SJCRH30 (cell line): ENCODE measurements around the gene SGMS1. TPM values are rescaled to one million over a fixed set of nuclear protein-coding genes. Genes with fewer than 3 reads are reported as not detected.

Experiments used
- DNase-seq, 2 experiments: peaks; one replicate each; pipeline ENCODE4 v3.0.0-alpha.2; 2015 to 2020
- H3K27ac ChIP-seq: fragments of 250-450 bp; sonication (Bioruptor Pico); 2 replicates; pipeline ENCODE4 v1.5.1; 2020; ENCODE audit warnings: mild to moderate bottlenecking, moderate library complexity
- H3K27me3 ChIP-seq: fragments of 250-450 bp; sonication (Bioruptor Pico); 2 replicates; pipeline ENCODE4 v1.5.1; 2020; ENCODE audit warnings: mild to moderate bottlenecking, moderate library complexity
- H3K36me3 ChIP-seq: fragments of 250-450 bp; sonication (Bioruptor Pico); 2 replicates; pipeline ENCODE4 v1.5.1; 2020; ENCODE audit warnings: mild to moderate bottlenecking, moderate library complexity
- H3K4me1 ChIP-seq: fragments of 250-450 bp; sonication (Bioruptor Pico); 2 replicates; pipeline ENCODE4 v1.5.1; 2020; ENCODE audit warnings: mild to moderate bottlenecking, moderate library complexity
- H3K4me3 ChIP-seq: fragments of 250-450 bp; sonication (Bioruptor Pico); 2 replicates; pipeline ENCODE4 v1.5.1; 2020; ENCODE audit warnings: mild to moderate bottlenecking, moderate library complexity
- H3K9me3 ChIP-seq: fragments of 250-450 bp; sonication (Bioruptor Pico); replicated peaks from 2 replicates; pipeline ENCODE4 v1.5.1; 2020; ENCODE audit warnings: mild to moderate bottlenecking, moderate library complexity
- total RNA-seq: library from RNA; depleted of rRNA; stranded (reverse); fragments of >200 nt; shearing (Covaris generic); gene quantifications from 2 replicates; pipeline ENCODE4 v1.2.3, GENCODE V29; 2014

SGMS1 gene
- total RNA-seq, 1 experiment from 2014 or later, result 13.4 TPM

DNA sequence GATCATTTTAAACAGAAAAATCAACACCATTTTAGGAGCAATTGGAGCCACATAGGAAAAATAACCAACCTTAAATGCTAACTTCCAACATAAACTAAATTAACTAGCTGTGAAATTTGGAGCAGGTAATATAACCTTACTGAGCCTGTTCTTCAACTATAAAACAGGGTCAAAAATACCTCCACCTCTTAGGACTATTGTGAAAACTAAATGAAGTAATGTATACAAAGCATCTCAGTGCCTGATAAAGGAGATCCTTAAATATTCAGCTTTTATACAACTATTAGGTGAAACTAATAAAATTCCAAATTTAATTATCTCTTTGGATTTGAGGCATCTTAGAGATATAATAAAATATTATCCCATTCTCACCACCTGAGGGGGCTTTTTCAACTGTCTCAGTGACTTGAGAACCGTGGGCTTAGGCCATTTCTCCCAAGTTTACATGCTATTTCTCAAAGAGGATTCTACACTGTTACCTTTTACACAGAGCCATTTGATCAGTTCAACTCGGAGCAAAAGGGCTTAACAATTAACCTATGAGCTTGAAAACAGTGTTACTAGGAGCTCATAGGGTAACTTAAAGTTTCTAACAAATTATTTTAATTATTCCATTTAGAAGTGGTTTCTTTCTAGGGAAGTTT lies 207.5 kb downstream of the SGMS1 start:
- Histone ChIP-seq H3K4me1 (no peaks in the 10 kb centered on the region), H3K4me3 (no peak overlapping the region), H3K36me3 (no peaks in the 10 kb centered on the region), H3K27ac (no peak overlapping the region), H3K9me3 (no peaks in the 10 kb centered on the region), H3K27me3 (no peaks in the 10 kb centered on the region)
- DNase-seq, result peak; percentile 2 to 21

DNA sequence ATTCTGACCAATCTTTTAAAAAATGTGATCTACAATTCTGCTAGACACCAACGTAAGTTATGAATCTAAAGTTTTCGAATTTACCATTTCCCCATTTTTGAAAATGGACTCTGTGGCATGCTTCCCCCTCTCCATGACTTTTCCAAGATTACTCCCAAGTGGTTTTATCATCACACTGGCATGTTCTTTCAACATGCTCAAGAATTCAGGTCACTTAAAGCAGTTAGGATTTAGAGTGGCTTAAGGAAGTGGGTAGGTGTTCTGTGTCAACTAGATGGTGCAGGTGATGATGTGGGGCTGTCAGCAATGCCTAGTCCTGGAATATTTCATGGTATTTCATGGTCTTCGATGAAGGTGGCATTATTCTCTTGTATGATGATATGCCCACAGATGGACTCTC lies 208.5 kb downstream of the SGMS1 start:
- H3K27me3 ChIP-seq, result no peaks in the 10 kb centered on the region
- H3K9me3 ChIP-seq, result no peaks in the 10 kb centered on the region
- H3K4me1 ChIP-seq, result no peaks in the 10 kb centered on the region
- H3K36me3 ChIP-seq, result no peaks in the 10 kb centered on the region
- no peak for DNase-seq
- no peak overlapping the region for H3K4me3 ChIP-seq
- no peak overlapping the region for H3K27ac ChIP-seq

DNA sequence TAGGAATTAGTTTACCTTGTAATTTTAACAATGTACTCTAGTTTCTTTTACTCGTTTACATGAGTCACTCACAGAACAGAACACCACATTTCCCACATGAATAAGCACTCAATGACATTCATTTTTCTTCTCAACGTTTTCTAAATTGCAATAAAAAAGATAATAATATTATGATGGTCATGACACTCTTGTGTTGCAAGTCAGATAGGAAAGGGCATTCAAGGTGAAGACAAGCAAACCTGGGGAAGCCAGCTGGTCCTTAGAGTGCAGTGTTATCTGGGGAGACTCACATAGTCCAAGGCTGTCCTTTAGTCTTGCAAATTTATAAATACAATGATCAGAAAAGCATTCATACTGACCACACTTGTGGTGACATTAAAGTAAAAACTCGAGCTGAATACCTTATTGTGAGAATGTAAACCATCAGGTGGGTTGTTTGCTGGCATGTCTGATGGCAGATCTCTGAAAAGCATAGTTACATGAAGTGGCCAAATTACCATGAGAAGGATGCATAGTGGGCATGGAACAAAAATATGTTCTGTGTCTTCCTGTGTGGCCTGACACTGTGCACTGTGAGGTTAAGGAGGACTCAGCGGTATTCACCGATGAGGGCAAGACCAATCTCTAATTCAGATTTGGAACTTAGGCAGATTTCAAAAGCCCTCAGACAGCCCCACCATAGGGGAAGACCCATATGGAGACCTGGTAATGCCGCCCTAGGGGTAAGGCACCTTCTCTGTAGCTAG lies 213.5 kb downstream of the SGMS1 start:
- H3K4me1 ChIP-seq, result no peaks in the 10 kb centered on the region
- H3K9me3 ChIP-seq, result no peaks in the 10 kb centered on the region
- DNase-seq, result no peak
- no peaks in the 10 kb centered on the region for H3K27me3 ChIP-seq
- H3K4me3 ChIP-seq, result no peak overlapping the region
- no peak overlapping the region for H3K27ac ChIP-seq
- H3K36me3 ChIP-seq, result no peaks in the 10 kb centered on the region

DNA sequence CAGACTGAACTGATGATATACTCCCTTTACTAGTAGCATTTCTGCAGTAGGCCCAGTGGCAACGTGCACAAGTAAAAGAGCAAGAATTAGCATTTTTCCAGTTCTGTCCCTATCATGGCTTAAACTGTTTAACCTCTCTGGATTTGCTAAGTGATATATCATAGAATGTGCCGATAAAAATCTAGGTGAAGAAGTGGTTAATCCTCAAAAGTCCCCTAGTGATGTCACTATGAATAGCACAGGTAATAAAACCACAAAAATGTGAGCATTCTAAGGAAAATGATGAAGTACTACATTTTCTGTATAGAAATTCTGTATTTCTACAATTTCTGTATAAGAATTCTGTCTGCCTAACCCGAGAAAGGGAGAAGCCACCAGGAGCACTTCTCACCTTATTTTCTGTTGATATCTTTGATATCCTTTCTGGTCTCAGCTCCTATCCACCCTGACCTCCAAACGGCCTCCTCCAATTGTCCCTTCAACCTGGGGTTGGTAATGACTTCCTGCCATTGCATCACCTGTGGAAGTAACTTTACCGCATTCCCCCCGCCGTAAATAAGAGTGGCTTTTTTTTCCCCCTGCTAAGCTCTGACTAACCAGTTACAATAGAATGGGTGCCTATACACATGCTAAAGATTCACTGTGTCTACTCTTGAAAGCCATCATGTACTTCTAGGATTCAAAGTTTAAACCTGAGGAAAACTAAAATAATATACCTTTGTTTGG lies 216.5 kb downstream of the SGMS1 start:
- Histone ChIP-seq H3K4me1 (no peaks in the 10 kb centered on the region), H3K36me3 (no peaks in the 10 kb centered on the region)

DNA sequence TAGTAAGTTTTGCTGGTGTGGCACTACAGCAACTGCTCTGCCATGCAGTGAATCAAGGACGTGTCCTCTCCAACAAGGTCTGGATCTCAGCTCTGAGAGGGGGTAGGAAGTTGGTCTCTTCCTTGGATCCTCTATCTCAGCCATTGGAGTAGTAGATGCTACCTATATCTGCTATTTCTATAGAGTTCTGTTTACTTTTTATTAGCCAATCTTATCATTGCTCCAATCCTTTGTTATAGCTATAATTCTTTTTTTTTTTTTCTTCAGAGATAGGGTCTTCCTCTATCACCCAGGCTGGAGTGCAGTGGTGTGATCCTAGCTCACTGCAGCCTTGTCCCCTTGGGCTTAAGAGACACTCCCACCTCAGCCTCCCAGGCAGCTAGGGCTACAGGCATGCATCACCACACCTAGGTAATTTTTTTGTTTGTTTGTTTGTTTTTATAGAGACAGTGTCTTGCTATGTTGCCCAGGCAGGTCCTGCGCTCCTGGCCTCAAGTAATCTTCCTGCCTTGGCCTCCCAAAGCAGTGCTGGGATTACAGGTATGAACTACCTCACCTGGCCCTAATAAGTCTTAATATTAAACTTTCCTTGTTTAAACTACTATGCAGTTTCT lies 217.2 kb downstream of the SGMS1 start:
- H3K27me3 ChIP-seq, result no peaks in the 10 kb centered on the region
- no peaks in the 10 kb centered on the region for H3K9me3 ChIP-seq
- no peaks in the 10 kb centered on the region for H3K4me1 ChIP-seq
- DNase-seq, result no peak
- no peak overlapping the region for H3K27ac ChIP-seq
- no peaks in the 10 kb centered on the region for H3K36me3 ChIP-seq
- H3K4me3 ChIP-seq, result no peak overlapping the region

More for the DNA sequence above, 216.5 kb downstream of the SGMS1 start:
- Histone ChIP-seq H3K9me3 (no peaks in the 10 kb centered on the region), H3K27ac (no peak overlapping the region), H3K4me3 (no peak overlapping the region), H3K27me3 (no peaks in the 10 kb centered on the region)
- DNase-seq, result no peak

DNA sequence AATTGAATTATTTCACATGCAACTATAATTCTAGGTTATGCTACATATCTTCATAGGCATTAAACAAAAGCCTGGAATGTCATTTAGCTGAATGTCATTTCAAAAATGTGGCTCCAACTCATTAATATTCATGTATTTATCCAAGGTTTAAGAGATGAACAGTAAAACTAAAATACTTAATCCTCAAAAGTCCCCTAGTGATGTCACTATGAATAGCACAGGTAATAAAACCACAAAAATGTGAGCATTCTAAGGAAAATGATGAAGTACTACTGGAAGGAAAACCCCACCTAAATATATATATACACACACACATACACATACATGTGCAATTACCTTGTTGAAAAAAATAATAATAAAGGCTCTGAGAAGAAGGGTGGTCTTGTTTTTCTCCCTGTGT lies 218.0 kb downstream of the SGMS1 start:
- no peaks in the 10 kb centered on the region for H3K27me3 ChIP-seq
- H3K36me3 ChIP-seq, result no peaks in the 10 kb centered on the region
- H3K4me1 ChIP-seq, result no peaks in the 10 kb centered on the region
- no peaks in the 10 kb centered on the region for H3K9me3 ChIP-seq
- DNase-seq, result no peak
- no peak overlapping the region for H3K27ac ChIP-seq
- no peak overlapping the region for H3K4me3 ChIP-seq

DNA sequence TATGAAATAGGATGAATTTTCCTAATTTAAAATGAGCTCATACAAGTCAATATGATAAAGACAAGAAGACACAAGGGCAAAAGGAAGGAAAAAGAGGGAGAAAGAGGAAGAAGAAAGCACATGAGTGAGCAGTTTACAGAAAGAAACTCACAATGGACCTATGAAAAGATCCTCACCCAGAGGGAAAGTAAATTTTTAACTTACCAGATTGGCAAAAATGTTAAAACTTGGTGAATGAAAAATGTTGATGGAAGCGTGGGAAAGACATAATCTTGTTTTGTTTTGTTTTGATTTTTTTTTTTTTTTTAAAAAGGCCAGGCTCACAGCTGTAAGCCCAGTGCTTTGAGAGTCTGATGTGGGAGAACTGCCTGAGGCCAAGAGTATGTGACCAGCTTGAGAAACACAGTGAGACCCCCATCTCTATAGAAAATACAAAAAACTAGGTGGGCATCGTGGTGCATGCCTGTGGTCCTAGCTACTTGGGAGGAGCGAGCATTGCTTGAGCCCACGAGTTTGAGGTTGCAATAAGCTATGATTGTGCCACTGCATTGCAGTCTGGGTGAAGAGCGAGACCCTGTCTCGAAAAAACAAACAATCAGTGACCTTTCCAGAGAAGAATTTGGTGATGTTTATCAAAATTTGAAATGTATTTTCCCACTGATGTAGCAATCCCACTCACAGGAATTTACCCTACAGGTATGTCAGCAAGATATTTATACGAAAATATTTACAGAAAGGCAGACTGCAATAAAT lies 219.6 kb downstream of the SGMS1 start:
- no peaks in the 10 kb centered on the region for H3K9me3 ChIP-seq
- no peak for DNase-seq
- no peaks in the 10 kb centered on the region for H3K4me1 ChIP-seq

DNA sequence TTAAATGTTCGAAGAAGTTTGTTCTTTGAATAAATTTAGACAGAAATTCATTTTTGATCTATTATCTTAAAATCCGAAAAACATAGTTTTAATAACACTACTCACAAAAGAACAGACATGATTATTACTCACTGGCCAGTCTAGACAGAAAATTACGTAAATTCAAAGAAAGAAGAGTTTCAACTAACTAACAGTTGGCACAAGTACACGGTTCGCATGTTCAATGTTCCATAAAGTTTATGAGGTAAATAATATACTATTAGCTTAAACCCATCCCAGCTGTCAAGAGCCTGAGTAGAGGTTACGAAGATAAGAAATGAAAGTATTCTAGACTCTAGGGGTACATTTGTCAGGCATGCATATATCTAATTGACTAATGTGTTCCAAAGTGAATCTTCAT lies 220.7 kb downstream of the SGMS1 start:
- Histone ChIP-seq H3K36me3 (no peaks in the 10 kb centered on the region), H3K9me3 (no peaks in the 10 kb centered on the region), H3K4me1 (no peaks in the 10 kb centered on the region), H3K27me3 (no peaks in the 10 kb centered on the region), H3K27ac (no peak overlapping the region), H3K4me3 (no peak overlapping the region)
- no peak for DNase-seq

More for the DNA sequence above, 219.6 kb downstream of the SGMS1 start:
- Histone ChIP-seq H3K36me3 (no peaks in the 10 kb centered on the region), H3K4me3 (no peak overlapping the region), H3K27ac (no peak overlapping the region), H3K27me3 (no peaks in the 10 kb centered on the region)

DNA sequence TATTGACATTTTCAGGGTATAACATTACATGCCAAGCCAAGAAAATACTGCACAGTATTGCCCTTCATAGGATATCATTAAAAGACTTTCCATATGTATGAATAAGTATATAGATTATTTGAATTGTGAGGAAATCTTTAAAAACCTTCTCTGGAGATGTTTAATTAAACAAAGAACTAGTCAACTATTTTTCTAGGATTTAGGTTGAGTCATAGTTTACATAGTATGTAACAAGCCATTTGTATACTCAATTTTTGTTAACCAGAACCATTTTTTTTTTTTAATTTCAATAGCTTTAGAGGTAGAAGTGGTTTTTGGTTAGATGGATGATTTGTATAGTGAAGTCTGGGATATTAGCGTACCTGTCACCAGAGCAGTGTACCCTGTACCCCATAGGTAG lies 221.3 kb downstream of the SGMS1 start:
- H3K27ac ChIP-seq, result no peak overlapping the region
- DNase-seq, result no peak
- no peaks in the 10 kb centered on the region for H3K36me3 ChIP-seq
- H3K27me3 ChIP-seq, result no peaks in the 10 kb centered on the region
- no peaks in the 10 kb centered on the region for H3K4me1 ChIP-seq
- no peak overlapping the region for H3K4me3 ChIP-seq
- H3K9me3 ChIP-seq, result no peaks in the 10 kb centered on the region

DNA sequence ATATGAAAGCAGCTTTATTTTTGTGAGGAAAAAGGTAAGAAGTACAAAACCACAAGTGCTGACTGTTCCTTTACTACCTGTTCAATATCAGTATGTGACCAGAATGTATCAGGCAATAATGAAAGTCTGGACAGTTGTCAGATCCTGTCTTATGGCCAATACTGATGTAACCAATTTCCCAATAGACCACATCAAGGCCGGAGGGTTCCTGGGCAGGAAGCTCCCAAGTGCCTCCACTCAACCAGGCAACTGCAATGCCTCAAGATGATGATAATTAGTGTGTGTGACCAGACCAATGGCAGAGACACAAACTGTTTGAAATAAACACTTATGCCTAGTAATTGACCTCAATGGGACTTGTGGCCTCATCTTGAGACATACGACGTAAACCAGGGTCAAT lies 223.1 kb downstream of the SGMS1 start:
- Histone ChIP-seq H3K27ac (no peak overlapping the region), H3K9me3 (no peaks in the 10 kb centered on the region), H3K36me3 (no peaks in the 10 kb centered on the region), H3K4me3 (no peak overlapping the region), H3K27me3 (no peaks in the 10 kb centered on the region), H3K4me1 (no peaks in the 10 kb centered on the region)
- DNase-seq, result no peak

DNA sequence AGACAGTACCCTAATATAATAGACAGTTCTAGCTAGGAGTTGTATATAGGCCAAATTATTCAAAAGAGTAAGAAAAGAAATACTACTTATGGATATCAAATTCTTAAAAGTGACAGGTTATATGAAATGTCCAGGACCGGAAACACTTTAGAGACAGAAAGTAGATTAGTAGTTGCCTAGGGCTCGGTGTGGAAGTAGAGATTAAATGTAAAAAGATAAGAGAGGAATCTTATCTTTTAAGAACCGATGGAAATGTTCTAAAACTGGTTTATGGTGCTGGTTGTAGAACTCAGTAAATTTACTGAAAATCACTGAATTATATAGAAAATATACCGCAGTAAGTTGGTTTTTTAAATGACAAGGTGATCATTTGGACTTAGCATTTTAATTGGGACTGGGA lies 224.9 kb downstream of the SGMS1 start:
- no peak overlapping the region for H3K4me3 ChIP-seq
- H3K27me3 ChIP-seq, result no peaks in the 10 kb centered on the region

GRCh38 chr10:50398381-50398780 lies 225.4 kb downstream of the SGMS1 start:
- no peak for DNase-seq
- H3K27me3 ChIP-seq, result no peaks in the 10 kb centered on the region

More for the DNA sequence above, 224.9 kb downstream of the SGMS1 start:
- H3K27ac ChIP-seq, result no peak overlapping the region
- no peaks in the 10 kb centered on the region for H3K4me1 ChIP-seq
- no peaks in the 10 kb centered on the region for H3K36me3 ChIP-seq
- no peak for DNase-seq
- no peaks in the 10 kb centered on the region for H3K9me3 ChIP-seq

DNA sequence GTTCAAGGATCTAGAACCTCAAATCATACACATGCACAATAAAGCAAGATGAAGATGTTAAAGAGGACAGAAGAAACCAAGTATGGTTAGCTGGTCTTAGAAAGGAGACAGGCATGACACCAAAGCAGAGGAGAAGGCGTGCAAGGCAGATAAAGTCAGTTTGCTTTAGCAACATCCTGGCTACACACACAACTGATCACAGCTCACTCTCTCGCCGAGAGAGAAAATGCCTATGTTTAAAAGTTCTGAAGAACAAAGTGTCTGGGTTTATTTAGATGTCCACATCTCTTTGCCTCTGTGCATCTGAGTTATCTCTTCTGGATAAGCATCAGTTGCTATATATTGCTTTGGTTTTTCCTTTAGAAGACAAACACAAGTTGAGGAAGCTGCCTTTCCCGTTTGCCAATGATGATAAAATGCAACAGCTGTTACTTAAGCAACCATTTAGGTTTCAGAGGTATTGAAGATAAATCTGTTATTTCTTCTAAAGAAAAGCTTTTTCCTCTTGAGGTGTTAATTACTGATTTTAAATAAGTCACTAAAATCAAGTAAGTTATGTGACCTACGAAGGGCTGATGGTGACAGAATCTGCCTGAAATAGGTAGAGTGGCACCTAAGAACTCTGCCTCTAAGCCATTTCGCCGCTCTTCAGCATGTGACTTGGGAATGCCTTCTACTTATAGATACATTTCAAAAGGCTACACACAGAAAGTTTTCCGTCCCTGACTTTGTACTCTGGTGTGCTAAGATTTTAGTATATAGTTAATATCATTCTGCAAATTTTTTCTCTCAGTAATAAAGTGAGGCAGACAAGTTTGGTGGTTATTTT lies 226.2 kb downstream of the SGMS1 start:
- no peak overlapping the region for H3K4me3 ChIP-seq
- no peaks in the 10 kb centered on the region for H3K4me1 ChIP-seq
- H3K27me3 ChIP-seq, result no peaks in the 10 kb centered on the region
- no peaks in the 10 kb centered on the region for H3K36me3 ChIP-seq
- no peak for DNase-seq
- H3K9me3 ChIP-seq, result no peaks in the 10 kb centered on the region
- no peak overlapping the region for H3K27ac ChIP-seq

More at GRCh38 chr10:50398381-50398780, 225.4 kb downstream of the SGMS1 start:
- no peak overlapping the region for H3K4me3 ChIP-seq
- no peaks in the 10 kb centered on the region for H3K36me3 ChIP-seq
- no peak overlapping the region for H3K27ac ChIP-seq
- no peaks in the 10 kb centered on the region for H3K9me3 ChIP-seq
- no peaks in the 10 kb centered on the region for H3K4me1 ChIP-seq
